ENCODE results near the gene PPM1H. TPM values are rescaled to one million over a fixed set of nuclear protein-coding genes. Genes with fewer than 3 reads are reported as not detected.

PPM1H gene
- total RNA-seq, 4 donors from 2014 or later, result 1.4 to 4.9 (median 2.4) TPM

GRCh38 chr12:62861586-62861985, 73.4 kb downstream of the PPM1H start:
- no peak for DNase-seq (ENCODE audit: low spot score)
- no peak for TF ChIP-seq CTCF (IDR thresholded peaks at IDR 0.05)
- ATAC-seq (ENCODE audit: low FRiP score), result no peak

GRCh38 chr12:62860501-62861411, 74.2 kb downstream of the PPM1H start:
- DNase-seq (ENCODE audit: low spot score), result no peak
- TF ChIP-seq CTCF (IDR thresholded peaks at IDR 0.05), result no peak
- ATAC-seq (ENCODE audit: low FRiP score), result peak; percentile 52

- TF ChIP-seq CTCF (IDR thresholded peaks at IDR 0.05), result no peak
- ATAC-seq (ENCODE audit: low FRiP score), result no peak
- DNase-seq (ENCODE audit: low spot score), result no peak
Observed at GRCh38 chr12:62860020-62860419, 74.9 kb downstream of the PPM1H start.

GRCh38 chr12:62859321-62859737, 75.6 kb downstream of the PPM1H start:
- TF ChIP-seq CTCF (IDR thresholded peaks at IDR 0.05), result no peak
- no peak for ATAC-seq (ENCODE audit: low FRiP score)
- no peak for DNase-seq (ENCODE audit: low spot score)

GRCh38 chr12:62856454-62856853, 78.5 kb downstream of the PPM1H start:
- DNase-seq (ENCODE audit: low spot score), result no peak
- no peak for ATAC-seq (ENCODE audit: low FRiP score)
- TF ChIP-seq CTCF (IDR thresholded peaks at IDR 0.05), result no peak

- ATAC-seq (ENCODE audit: low FRiP score) (no peak), DNase-seq (ENCODE audit: low spot score) (no peak)
- no peak for TF ChIP-seq CTCF (IDR thresholded peaks at IDR 0.05)
Observed at GRCh38 chr12:62854024-62854423, 80.9 kb downstream of the PPM1H start.

GRCh38 chr12:62849398-62849797, 85.6 kb downstream of the PPM1H start:
- no peak for DNase-seq (ENCODE audit: low spot score)
- no peak for ATAC-seq (ENCODE audit: low FRiP score)
- no peak for TF ChIP-seq CTCF (IDR thresholded peaks at IDR 0.05)

Measured in omental fat pad (tissue), 4 donors.